ENCODE measurements around the gene AFAP1.

AFAP1 gene

GRCh38 chr4:7864685-7865084, 75.0 kb downstream of the AFAP1 start:
- no peak for DNase-seq (ENCODE audit: low read depth)

GRCh38 chr4:7863911-7864681, 75.6 kb downstream of the AFAP1 start:
- DNase-seq (ENCODE audit: low read depth), result peak; percentile 51

- DNase-seq (ENCODE audit: low read depth), result no peak
These were observed 77.0 kb downstream of the AFAP1 start for GRCh38 chr4:7862561-7863192.

GRCh38 chr4:7861440-7861881, 78.2 kb downstream of the AFAP1 start:
- peak; percentile 91 for DNase-seq (ENCODE audit: low read depth)

GRCh38 chr4:7860600-7861163, 79.0 kb downstream of the AFAP1 start:
- DNase-seq (ENCODE audit: low read depth), result no peak

- DNase-seq (ENCODE audit: low read depth), result no peak
These were observed 80.3 kb downstream of the AFAP1 start for GRCh38 chr4:7859326-7859725.

- no peak for DNase-seq (ENCODE audit: low read depth)
These were observed 81.2 kb downstream of the AFAP1 start for GRCh38 chr4:7858498-7858897.

GRCh38 chr4:7857993-7858392, 81.7 kb downstream of the AFAP1 start:
- no peak for DNase-seq (ENCODE audit: low read depth)

GRCh38 chr4:7857238-7857701, 82.4 kb downstream of the AFAP1 start:
- DNase-seq (ENCODE audit: low read depth), result peak; percentile 89

GRCh38 chr4:7855731-7856130, 83.9 kb downstream of the AFAP1 start:
- DNase-seq (ENCODE audit: low read depth), result no peak

- DNase-seq (ENCODE audit: low read depth), result peak; percentile 69
These were observed 84.8 kb downstream of the AFAP1 start for GRCh38 chr4:7854697-7855370.

GRCh38 chr4:7854216-7854615, 85.4 kb downstream of the AFAP1 start:
- no peak for DNase-seq (ENCODE audit: low read depth)

GRCh38 chr4:7853271-7853670, 86.4 kb downstream of the AFAP1 start:
- no peak for DNase-seq (ENCODE audit: low read depth)

GRCh38 chr4:7852568-7853185, 87.0 kb downstream of the AFAP1 start:
- peak; percentile 56 for DNase-seq (ENCODE audit: low read depth)

- no peak for DNase-seq (ENCODE audit: low read depth)
These were observed 89.2 kb downstream of the AFAP1 start for GRCh38 chr4:7850489-7850888.

- DNase-seq (ENCODE audit: low read depth), result no peak
These were observed 92.5 kb downstream of the AFAP1 start for GRCh38 chr4:7847206-7847605.

GRCh38 chr4:7845493-7846128, 94.0 kb downstream of the AFAP1 start:
- no peak for DNase-seq (ENCODE audit: low read depth)

GRCh38 chr4:7844594-7844991, 95.1 kb downstream of the AFAP1 start:
- DNase-seq (ENCODE audit: low read depth), result peak; percentile 96

- DNase-seq (ENCODE audit: low read depth), result peak; percentile 85
These were observed 95.6 kb downstream of the AFAP1 start for GRCh38 chr4:7843831-7844593.

- peak; percentile 97 for DNase-seq (ENCODE audit: low read depth)
These were observed 97.0 kb downstream of the AFAP1 start for GRCh38 chr4:7842384-7843279.
